ENCODE data around the gene PRKCH.

- TF ChIP-seq CTCF (conservative IDR thresholded peaks at IDR 0.05; ENCODE audit: low read depth, low read length), result no peak
- no peak for TF ChIP-seq EZH2 (IDR thresholded peaks at IDR 0.05; ENCODE audit: low read length, unreplicated experiment)
- no peak for TF ChIP-seq EZH2phosphoT487 (IDR thresholded peaks at IDR 0.05; ENCODE audit: borderline replicate concordance, low read length)
Observed at GRCh38 chr14:61298824-61299223, 22.6 kb upstream of the PRKCH start.
